Measurements from ENCODE around the gene FBXO42. TPM values are rescaled to one million over a fixed set of nuclear protein-coding genes. Genes with fewer than 3 reads are reported as not detected.

The FBXO42 gene
- total and polyA plus RNA-seq, 2 experiments from 2014 or later, result 28.6 to 40.8 TPM

DNA sequence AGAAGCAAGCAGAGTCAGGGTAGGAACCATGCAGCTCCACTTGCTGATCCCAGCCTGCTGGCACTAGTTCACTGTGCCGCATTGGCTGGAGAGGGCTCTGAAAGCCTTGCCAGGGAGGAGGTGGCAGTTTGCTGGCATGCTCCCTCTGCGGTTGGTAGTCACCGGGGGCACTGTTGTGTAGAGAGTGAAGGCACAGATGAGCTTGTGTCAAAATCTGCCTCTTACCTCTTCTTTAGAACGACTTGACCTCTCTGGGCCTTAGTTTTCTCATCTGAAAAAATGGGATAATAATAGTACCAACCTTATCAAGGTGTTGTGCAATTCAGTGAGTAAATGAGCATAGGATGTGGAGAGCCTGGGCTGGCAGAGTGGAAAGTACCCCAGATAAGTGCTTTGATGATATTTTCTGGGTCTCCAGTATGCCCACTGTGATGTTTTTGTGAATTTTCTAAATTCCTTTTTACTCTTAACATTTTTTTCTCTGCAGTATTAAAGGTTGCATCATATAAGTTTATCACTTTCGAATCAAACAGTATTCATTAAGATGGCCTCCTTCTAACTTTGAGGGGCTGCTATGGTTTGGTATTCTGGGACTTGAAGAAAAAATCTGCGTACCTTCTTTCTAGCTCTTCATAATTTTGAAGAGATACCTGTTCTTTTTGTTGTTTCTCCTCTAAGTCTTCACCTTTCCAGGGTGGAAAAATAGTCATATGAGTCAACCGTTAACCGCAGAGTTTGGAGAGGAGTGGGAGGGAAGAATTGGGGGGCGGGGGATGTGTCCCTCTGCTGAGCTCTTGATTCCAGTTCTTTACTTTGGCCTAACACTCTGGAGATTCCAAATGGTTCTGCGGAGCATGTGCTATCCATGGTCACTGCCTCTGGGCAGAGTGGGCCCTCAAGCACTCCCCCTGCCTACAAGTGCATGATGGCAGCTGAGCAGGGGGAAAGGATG is 41.6 kb upstream of the FBXO42 start:
- Histone ChIP-seq H3K27ac (no peak overlapping the region), H3K27me3 (no peaks in the 10 kb centered on the region), H3K4me1 (ENCODE audit: low read depth) (peaks cover 3% of the 10 kb centered on the region), H3K9me3 (ENCODE audit: low read depth) (no peaks in the 10 kb centered on the region), H3K4me3 (no peak overlapping the region), H3K36me3 (peaks cover 32% of the 10 kb centered on the region)
- no peak for TF ChIP-seq CTCF (IDR thresholded peaks at IDR 0.05; ENCODE audit: low read depth, low read length)
- peak in 1 of 2 donors; percentile 22 for DNase-seq (ENCODE audit: low read depth in 1 of 2, low spot score in 1 of 2)

DNA sequence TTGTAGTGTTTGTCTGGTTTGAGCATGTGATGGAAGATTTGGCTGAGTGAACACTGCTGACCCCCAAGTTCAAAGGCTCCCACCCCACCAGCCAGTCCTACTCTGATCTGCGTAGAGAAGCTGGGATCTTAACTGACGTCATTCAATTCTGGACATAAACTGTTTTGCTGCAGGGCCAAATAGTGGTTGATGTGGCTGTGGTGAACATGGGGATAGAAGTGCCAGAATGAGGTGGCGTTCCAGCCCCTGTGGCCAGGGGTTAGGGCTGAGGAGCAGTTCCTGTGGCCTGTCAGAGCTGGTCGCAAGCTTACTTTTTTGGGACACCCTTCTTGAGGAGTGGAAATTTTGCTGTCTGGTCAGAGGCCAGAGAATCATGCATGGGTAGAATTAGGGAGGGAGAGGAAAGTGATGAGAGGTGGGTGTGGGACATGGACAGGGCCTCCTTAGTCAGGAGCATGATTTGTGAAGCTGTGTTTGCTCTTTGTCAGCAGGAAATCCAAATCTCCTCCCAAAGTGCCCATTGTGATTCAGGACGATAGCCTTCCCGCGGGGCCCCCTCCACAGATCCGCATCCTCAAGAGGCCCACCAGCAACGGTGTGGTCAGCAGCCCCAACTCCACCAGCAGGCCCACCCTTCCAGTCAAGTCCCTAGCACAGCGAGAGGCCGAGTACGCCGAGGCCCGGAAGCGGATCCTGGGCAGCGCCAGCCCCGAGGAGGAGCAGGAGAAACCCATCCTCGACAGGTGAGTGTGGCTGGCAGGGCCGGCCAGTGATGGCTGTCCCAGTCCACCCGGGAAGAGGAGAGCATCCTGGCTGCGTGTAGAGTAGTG is 40.7 kb upstream of the FBXO42 start:
- Histone ChIP-seq H3K4me1 (ENCODE audit: low read depth) (peaks cover 3% of the 10 kb centered on the region), H3K27ac (peak overlapping the region; percentile 13), H3K27me3 (no peaks in the 10 kb centered on the region), H3K4me3 (no peak overlapping the region), H3K36me3 (peaks cover 32% of the 10 kb centered on the region), H3K9me3 (ENCODE audit: low read depth) (no peaks in the 10 kb centered on the region)
- no peak for TF ChIP-seq CTCF (IDR thresholded peaks at IDR 0.05; ENCODE audit: low read depth, low read length)
- DNase-seq (ENCODE audit: low read depth in 1 of 2, low spot score in 1 of 2), result no peak

- no peak for TF ChIP-seq CTCF (IDR thresholded peaks at IDR 0.05; ENCODE audit: low read depth, low read length)
- Histone ChIP-seq H3K36me3 (peaks cover 23% of the 10 kb centered on the region), H3K4me1 (ENCODE audit: low read depth) (peaks cover 3% of the 10 kb centered on the region), H3K27ac (no peak overlapping the region), H3K27me3 (no peaks in the 10 kb centered on the region), H3K4me3 (no peak overlapping the region), H3K9me3 (ENCODE audit: low read depth) (no peaks in the 10 kb centered on the region)
- no peak for DNase-seq (ENCODE audit: low read depth in 1 of 2, low spot score in 1 of 2)
These were observed 39.1 kb upstream of the FBXO42 start for GRCh38 chr1:16391411-16391810.

- Histone ChIP-seq H3K27ac (peak overlapping the region; percentile 1), H3K4me1 (ENCODE audit: low read depth) (peaks cover 6% of the 10 kb centered on the region), H3K36me3 (no peaks in the 10 kb centered on the region), H3K4me3 (no peak overlapping the region), H3K9me3 (ENCODE audit: low read depth) (no peaks in the 10 kb centered on the region), H3K27me3 (no peaks in the 10 kb centered on the region)
- TF ChIP-seq CTCF (IDR thresholded peaks at IDR 0.05; ENCODE audit: low read depth, low read length), result no peak
- peak in 1 of 2 donors; percentile 42 for DNase-seq (ENCODE audit: low read depth in 1 of 2, low spot score in 1 of 2)
These were observed 35.2 kb upstream of the FBXO42 start for GRCh38 chr1:16387201-16388188.

Data from cardiac muscle cell (in vitro differentiated cells and primary cell).